HuH-7.5 (cell line): ENCODE measurements around the gene PSMB7.

Experiments used
- DNase-seq: peaks from one replicate; pipeline ENCODE4 v3.0.0; 2011; ENCODE audit warnings: low spot score

PSMB7 gene

GRCh38 chr9:124326378-124326777, 88.9 kb downstream of the PSMB7 start:
- DNase-seq = no peak

- no peak for DNase-seq
These were observed 89.4 kb downstream of the PSMB7 start for GRCh38 chr9:124325816-124326215.

- DNase-seq = no peak
These were observed 91.3 kb downstream of the PSMB7 start for GRCh38 chr9:124323904-124324303.

- no peak for DNase-seq
These were observed 92.4 kb downstream of the PSMB7 start for GRCh38 chr9:124322618-124323432.

- DNase-seq = no peak
These were observed 93.3 kb downstream of the PSMB7 start for GRCh38 chr9:124321935-124322334.

GRCh38 chr9:124321416-124321815, 93.8 kb downstream of the PSMB7 start:
- DNase-seq = no peak

- DNase-seq = peak; percentile 96
These were observed 94.9 kb downstream of the PSMB7 start for GRCh38 chr9:124320062-124320973.

- no peak for DNase-seq
These were observed 99.4 kb downstream of the PSMB7 start for GRCh38 chr9:124315882-124316281.

- DNase-seq = no peak
These were observed 101.3 kb downstream of the PSMB7 start for GRCh38 chr9:124313940-124314339.

- DNase-seq = no peak
These were observed 102.7 kb downstream of the PSMB7 start for GRCh38 chr9:124312290-124313265.

GRCh38 chr9:124311283-124311682, 104.0 kb downstream of the PSMB7 start:
- no peak for DNase-seq

- DNase-seq = no peak
These were observed 105.6 kb downstream of the PSMB7 start for GRCh38 chr9:124309667-124310084.

GRCh38 chr9:124308606-124309491, 106.4 kb downstream of the PSMB7 start:
- DNase-seq = no peak

GRCh38 chr9:124307379-124308030, 107.7 kb downstream of the PSMB7 start:
- DNase-seq = no peak

- DNase-seq = no peak
These were observed 109.0 kb downstream of the PSMB7 start for GRCh38 chr9:124306098-124306735.

GRCh38 chr9:124304285-124304684, 111.0 kb downstream of the PSMB7 start:
- DNase-seq = no peak

GRCh38 chr9:124303762-124304161, 111.5 kb downstream of the PSMB7 start:
- DNase-seq = no peak
